MV-4-11 (cell line): Measurements from ENCODE around the gene MPLKIP.
A peak's percentile ranks its signal among the peaks of the same experiment; 100 is the strongest.
"Not testable (repeated sequence)": the region's sequence is repeated elsewhere in the genome, so short reads cannot be mapped to it uniquely, and the experiment has no call there.

Source experiments
- DNase-seq: peaks from one replicate; lab custom pipeline; 2025; lab: John Stamatoyannopoulos, UW

MPLKIP gene

DNA sequence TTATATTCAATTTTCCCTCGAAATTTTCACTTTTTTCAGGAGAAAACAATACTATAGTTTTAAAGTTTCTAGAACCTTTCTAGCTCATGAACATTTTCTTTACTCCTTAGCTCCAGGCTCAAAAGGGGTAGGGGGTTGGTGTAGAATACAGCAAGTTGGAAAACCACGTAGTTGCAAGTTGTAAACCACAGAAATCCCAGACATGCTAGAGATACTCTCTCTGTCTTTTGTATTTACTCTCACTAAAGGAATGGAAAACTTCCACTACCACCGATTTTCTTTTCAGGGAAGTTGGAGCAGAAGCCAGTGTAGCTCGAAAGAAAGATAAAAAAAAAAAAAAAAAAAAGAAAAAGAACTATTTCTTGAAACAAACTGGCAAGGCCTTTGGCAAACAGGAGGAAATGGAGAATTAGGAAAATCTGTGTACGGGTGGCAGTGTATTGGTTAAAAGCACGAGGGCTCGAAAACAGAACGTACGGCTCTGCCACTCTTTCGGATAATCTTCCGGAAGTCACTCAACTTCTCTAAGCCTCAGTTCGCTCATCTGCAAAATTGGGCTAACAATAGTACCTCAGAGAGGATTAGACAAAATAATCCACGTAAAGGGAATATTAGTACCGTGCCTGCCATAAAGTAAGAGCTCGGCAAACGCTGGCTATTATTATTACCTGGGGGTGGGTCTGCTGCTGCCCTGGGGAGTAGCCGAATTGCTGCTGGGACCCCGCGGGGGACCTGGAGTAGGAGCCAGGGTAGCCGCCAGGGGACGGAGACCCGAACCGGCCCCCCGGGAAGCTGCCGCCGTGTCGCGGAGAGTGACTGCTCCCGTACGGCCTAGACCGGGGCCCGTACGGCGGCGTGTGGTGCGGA, 628 bp downstream of the MPLKIP start:
- DNase-seq, result peak; percentile 24

- DNase-seq, result no peak
These were observed 11.5 kb downstream of the MPLKIP start for GRCh38 chr7:40122940-40123254.

GRCh38 chr7:40122100-40122939, 12.1 kb downstream of the MPLKIP start:
- not testable (repeated sequence) for DNase-seq

GRCh38 chr7:40120020-40120419, 14.4 kb downstream of the MPLKIP start:
- no peak for DNase-seq

GRCh38 chr7:40118201-40118600, 16.2 kb downstream of the MPLKIP start:
- DNase-seq, result peak; percentile 46

DNA sequence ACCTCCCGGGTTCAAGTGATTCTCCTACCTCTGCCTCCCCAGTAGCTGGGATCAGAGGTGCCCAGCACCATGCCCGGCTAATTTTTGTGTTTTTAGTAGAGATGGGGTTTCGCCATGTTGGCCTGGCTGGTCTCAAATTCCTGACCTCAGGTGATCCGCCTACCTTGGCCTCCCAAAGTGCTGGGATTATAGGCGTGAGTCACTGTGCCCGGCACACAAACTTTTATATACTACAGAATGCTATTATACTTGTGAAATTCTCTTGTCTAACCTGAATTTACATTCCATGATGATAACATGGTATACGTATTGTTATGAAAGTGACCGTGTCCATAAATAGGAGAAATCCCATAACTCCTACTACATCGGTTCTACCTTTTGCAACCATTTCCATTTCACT, 17.2 kb downstream of the MPLKIP start:
- not testable (repeated sequence) for DNase-seq

- no peak for DNase-seq
These were observed 18.5 kb downstream of the MPLKIP start for GRCh38 chr7:40115936-40116335.

- peak; percentile 22 for DNase-seq
These were observed 28.4 kb downstream of the MPLKIP start for GRCh38 chr7:40105879-40106473.

- no peak for DNase-seq
These were observed 31.5 kb downstream of the MPLKIP start for GRCh38 chr7:40102897-40103296.

DNA sequence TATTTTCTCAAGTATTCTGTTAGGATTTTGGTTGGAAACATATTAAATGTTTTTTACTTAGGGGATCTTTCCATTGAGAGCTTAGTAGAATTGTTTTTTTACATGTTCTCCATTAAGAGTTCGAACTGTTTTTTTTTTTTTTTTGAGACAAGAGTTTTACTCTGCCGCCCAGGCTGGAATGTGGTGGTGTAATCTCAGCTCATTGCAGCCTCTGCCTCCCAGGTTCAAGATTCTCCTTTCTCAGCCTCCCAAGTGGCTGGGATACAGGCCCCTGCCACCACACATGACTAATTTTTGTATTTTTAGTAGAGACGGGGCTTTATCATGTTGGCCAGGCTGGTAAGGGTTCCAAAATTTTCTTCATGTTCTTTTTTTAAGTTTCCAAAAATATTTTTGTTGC, 33.2 kb downstream of the MPLKIP start:
- no peak for DNase-seq

- DNase-seq, result no peak
These were observed 34.6 kb downstream of the MPLKIP start for GRCh38 chr7:40099837-40100236.

GRCh38 chr7:40098810-40099209, 35.6 kb downstream of the MPLKIP start:
- DNase-seq, result no peak

DNA sequence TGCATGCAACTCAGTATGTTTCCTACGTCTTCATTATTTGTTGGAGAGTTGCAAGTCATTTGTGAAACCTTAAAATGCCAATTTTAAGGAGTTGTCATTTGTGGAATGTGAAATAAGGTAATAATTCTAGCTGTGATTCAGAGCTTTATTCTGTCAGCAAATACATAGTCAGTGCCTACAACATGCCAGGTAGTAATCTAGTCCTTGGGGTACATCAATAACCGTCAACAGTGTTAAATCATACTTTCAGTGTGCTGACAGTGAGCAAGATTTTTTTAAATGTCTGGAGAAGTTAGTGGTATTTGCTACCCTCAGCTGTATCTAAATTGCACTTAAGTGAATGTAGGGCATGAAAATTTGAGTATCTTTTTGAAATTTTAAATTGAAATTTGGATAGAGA, 36.7 kb downstream of the MPLKIP start:
- DNase-seq, result no peak

DNA sequence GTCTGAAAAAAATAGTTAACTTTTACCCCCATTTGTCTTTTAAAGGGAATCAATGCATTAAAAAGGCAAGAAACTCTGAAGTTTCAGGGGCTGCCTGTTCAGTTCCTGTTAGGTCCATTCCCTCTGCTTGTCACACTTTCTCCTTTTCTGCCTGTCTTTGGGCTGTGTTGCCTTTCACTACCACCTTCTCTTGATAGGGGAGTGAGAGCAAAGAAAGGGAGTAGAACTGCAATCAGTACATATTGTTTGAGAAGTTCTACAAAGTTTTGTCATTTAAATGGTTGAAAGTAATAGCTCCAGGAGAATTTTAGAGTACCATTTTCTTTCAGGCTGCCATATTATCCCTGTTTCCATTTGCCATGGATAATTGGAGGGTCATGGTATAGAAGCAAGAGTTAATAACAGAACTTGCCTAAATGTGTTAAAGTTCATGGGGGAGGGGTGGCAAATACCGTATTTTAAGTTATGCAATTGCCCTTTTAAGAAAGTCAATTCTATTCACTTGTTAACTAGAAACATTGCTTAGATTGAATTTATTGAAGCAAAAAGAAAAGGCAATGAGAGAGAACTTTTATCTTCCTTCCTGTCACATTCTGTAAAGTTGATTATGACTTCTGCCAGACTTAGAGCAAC, 38.6 kb downstream of the MPLKIP start:
- no peak for DNase-seq

DNA sequence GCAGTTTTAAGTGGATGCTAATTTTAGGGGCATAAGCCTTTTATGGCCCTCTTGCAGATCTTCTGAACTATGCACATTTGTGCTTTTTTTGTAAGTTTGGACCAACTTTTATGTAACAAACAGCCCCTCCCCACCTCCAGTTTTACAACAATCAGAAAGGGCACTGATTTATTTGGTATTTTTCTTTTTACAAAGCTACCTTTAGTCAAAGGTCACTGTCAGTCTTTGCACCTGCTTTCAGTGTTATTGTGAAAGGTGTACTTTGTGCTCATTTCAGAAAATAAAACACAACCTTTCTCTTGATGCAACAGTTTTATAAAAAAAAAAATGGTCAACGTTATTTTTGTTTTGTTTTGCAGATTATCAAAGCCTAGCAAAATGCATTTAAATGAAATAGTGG, 39.2 kb downstream of the MPLKIP start:
- no peak for DNase-seq

DNA sequence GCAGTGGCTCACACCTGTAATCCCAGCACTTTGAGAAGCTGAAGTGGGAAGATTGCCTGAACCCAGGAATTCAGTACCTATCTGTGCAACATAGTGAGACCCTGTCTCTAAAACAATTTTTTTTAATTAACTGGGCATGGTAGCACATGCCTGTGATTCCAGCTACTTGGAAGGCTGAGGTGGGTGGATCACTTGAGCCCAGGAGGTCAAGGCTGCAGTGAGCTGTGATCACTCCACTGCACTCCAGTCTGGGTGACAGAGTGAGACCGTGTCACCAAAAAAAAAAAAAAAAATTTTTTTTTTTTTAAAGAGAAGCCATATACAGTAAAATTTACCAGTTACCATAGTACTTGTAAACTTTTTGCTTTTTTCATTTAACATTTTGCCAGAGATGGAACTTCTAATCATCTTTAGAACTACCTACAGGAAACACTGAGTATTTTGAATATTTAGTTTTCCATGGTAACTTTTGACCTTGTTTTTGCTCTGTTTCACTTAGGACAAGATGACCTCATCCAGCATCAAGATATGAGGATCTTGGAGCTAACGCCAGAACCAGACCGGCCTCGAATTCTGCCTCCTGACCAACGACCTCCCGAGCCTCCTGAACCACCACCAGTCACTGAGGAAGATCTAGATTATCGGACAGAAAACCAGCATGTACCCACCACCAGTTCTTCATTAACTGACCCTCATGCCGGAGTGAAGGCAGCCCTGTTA, 40.6 kb downstream of the MPLKIP start:
- no peak for DNase-seq

DNA sequence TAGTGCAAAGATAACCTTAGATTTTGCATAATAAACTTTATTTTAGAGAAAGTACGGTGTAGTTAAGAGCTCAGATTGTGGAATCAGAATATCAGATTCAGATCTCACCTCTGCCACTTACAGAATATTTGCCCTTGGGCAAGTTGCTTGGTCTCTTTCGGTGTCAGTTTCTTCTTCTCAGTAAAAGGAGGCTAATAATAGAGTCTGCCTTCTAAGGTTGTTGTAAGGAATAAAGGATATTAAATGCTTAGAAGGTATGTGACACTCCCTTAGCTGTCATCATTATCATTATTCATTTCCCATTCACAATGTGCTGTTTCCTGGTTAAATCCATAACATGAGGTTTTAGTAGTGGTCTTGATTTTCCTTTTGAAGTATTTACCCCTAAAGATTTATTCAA, 42.2 kb downstream of the MPLKIP start:
- DNase-seq, result no peak

DNA sequence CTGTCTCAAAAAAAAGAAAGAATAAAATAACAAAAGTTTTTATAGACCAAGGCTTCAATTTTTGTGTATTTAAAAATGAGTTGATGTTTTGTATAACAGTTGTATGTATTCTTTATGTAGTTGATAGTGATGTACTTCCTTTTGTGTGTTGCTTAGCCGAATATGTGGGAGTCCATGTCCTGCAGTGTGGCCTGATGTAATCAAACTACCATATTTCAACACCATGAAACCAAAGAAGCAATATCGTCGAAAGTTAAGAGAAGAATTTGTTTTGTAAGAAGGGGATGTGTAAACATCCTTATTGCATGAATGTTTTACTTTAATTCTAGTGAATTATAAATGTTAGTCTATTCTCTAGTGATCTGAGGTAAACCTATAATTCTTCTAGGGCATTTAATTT, 56.6 kb downstream of the MPLKIP start:
- peak; percentile 86 for DNase-seq
